Muscle of leg (tissue), 11 donors: Measurements from ENCODE around the gene MREG. TPM values are rescaled to one million over a fixed set of nuclear protein-coding genes. Genes with fewer than 3 reads are reported as not detected.

Experiments used
- DNase-seq: peaks from one replicate; pipeline ENCODE4 v3.0.0; 2013
- H3K27ac ChIP-seq: one replicate; pipeline ENCODE4 v1.5.1; 2013; ENCODE audit warnings: mild to moderate bottlenecking, low read length, control low read depth
- H3K27me3 ChIP-seq: one replicate; pipeline ENCODE4 v1.6.1; 2013; ENCODE audit warnings: low read length; ENCODE audit not compliant: control insufficient read depth, insufficient read depth
- H3K36me3 ChIP-seq: one replicate; pipeline ENCODE4 v1.6.1; 2013; ENCODE audit warnings: low read length; ENCODE audit not compliant: control insufficient read depth, insufficient read depth
- H3K4me1 ChIP-seq: one replicate; pipeline ENCODE4 v1.6.1; 2013; ENCODE audit warnings: low read length; ENCODE audit not compliant: control insufficient read depth, insufficient read depth
- H3K4me3 ChIP-seq: one replicate; pipeline ENCODE4 v1.5.1; 2013; ENCODE audit warnings: low read length, control low read depth
- H3K9me3 ChIP-seq: replicated peaks from 2 replicates; pipeline ENCODE4 v1.6.1; 2013; ENCODE audit warnings: low read depth, low read length; ENCODE audit not compliant: control insufficient read depth
- WGBS: methylation state at CpG from one replicate; pipeline ENCODE4 v1.1.5; 2013; ENCODE audit warnings: missing lambda C conversion rate; ENCODE audit not compliant: insufficient coverage; 5-methylcytosine and 5-hydroxymethylcytosine counted together
- polyA plus RNA-seq, 8 donors: library from polyadenylated mRNA; unstranded; fragments of 120-200 nt; gene quantifications; one replicate each; pipeline versions ENCODE4 v1.2.1 to v1.2.3, GENCODE V29; 2013; ENCODE audit warnings: inconsistent platforms in 1 of 8, low replicate concordance in 1 of 8; ENCODE audit not compliant: insufficient read length in 8 of 8, insufficient read depth in 1 of 8
- total RNA-seq: library from RNA; stranded (reverse); fragments of 120-200 nt; gene quantifications from one replicate; pipeline ENCODE4 v1.2.4, GENCODE V29; 2013

Gene MREG
- total and polyA plus RNA-seq, 9 donors = 1.3 to 4.4 (median 2.1) TPM

- peaks cover 6% of the 10 kb centered on the region for H3K4me1 ChIP-seq
- H3K4me3 ChIP-seq = no peak overlapping the region
- H3K36me3 ChIP-seq = no peaks in the 10 kb centered on the region
- H3K27ac ChIP-seq = no peak overlapping the region
- no peaks in the 10 kb centered on the region for H3K27me3 ChIP-seq
- H3K9me3 ChIP-seq = no peaks in the 10 kb centered on the region
- no CpG with 5 or more reads among the region's 8 CpGs for WGBS
- peak; percentile 88 for DNase-seq
Measured at GRCh38 chr2:215920244-215921100, 92.9 kb downstream of the MREG start.

DNA sequence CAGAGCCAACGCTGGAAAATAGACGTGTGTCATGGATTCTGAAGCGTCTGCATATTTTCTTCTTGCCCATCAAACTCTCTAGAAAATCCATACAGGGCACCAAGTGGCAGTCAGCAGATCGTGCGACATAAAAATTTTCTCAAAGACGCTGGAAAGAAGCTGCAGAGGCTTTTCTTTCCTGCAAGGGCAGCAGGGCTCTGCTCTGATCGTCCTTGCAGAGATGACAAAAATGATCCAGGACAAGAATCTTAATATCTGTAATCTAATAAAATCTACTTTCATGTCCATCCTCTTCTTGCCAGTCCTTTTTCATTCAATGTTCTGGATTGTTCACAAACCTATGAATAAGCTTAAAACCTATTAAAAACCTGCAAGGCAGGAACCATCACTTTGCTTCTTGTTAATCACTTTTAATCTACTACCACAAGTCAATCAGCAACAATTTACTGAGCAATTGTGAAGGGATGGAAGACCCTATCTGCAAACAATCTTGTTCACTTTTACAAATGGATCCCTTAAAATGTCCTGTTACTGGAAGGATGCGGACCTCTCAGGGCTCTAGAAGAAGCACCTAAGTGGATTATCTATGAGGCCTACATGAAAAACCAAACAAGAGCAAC is 93.6 kb downstream of the MREG start:
- WGBS = 50% methylated on average over 3 of the region's 8 CpGs
- no peak for DNase-seq
- Histone ChIP-seq H3K4me3 (no peak overlapping the region), H3K36me3 (no peaks in the 10 kb centered on the region), H3K9me3 (no peaks in the 10 kb centered on the region), H3K27ac (no peak overlapping the region), H3K27me3 (no peaks in the 10 kb centered on the region), H3K4me1 (peaks cover 6% of the 10 kb centered on the region)

DNA sequence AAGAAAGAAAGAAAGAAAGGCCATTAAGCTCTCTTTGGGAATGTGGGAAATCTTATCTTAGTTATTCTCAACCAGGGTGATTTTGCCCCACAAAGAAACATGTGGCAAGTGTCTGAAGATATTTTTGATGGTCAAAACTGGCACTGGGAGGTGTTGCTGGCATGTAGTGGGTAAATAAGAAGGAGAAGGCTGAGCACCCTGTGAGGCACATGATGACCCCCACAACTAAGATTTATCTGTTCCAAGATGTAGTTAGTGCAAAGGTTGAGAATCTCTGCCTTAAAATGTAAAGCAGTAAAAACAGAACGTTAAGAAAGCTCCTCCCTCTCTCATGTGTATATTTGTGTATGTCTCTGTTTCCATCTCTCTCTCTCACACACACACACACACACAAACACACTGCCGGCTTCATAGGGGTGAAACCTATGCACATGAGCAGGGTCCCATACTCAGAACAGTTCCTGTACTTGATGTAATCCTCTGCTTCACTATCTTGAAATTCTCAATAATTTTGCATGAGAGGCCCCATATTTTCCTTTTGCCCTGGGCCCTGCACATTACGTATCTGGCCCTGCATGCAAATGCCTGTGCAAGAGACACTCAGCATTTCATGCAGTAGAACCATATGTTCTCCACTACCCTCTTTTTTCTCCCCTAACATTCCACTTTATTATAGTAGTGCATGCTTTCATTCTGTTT is 94.3 kb downstream of the MREG start:
- H3K27ac ChIP-seq = no peak overlapping the region
- no peaks in the 10 kb centered on the region for H3K9me3 ChIP-seq
- no peaks in the 10 kb centered on the region for H3K36me3 ChIP-seq
- DNase-seq = no peak
- no peaks in the 10 kb centered on the region for H3K27me3 ChIP-seq
- H3K4me3 ChIP-seq = no peak overlapping the region
- H3K4me1 ChIP-seq = peaks cover 6% of the 10 kb centered on the region
- WGBS = 75% methylated on average over 2 of the region's 3 CpGs

DNA sequence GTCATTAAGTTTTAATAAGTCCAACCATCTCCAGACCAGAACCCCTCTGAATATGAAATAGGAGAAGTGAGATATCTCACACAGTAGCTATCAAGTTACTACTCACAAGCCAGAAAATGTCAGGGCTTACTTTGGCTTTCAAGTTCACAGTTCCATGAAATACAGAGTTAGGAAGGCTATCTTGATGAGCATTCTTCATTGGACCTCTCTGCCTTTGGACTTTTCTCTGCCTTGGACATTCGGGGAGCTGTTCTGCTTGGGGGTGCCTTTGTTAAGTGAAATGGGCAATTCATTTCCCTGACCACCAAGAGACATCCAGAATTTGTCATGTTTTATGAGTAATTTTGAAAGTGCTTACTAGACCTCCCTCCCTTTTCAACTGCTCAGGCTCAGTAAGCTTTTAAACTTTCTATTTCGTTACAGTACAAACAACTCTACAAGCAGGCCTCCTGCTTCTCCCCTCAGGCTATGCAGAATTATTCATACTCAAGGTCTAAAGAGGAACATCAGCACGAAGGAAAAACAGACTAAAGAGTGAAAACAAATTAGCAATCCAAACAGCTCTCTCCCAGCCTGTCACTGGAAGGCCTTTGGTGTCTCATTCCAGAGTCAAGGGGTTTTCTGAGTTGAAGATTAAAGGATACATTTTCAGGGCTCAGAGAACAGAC is 95.3 kb downstream of the MREG start:
- DNase-seq = no peak
- no peaks in the 10 kb centered on the region for H3K27me3 ChIP-seq
- whole genome bisulfite sequencing = no CpG with 5 or more reads among the region's 3 CpGs

DNA sequence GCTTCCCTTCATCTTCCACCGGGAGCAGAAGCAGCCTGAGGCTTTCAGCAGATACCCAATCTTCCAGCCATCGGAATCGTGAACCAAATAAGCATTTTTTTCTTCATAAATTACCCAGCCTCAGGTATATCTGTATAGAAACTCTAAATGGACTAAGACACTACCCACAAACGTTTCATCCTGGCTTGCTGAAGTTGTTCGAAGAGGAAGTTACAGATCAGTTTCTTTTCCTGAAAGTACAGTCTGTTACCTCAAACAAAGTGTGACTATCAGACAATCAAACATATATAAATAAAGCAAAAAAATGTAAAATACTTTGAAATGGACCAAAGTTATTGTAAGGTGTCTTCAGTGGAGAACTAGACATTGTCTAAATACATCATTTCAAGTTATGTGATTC is 97.9 kb downstream of the MREG start:
- Histone ChIP-seq H3K27ac (no peak overlapping the region), H3K27me3 (no peaks in the 10 kb centered on the region), H3K36me3 (no peaks in the 10 kb centered on the region), H3K4me3 (no peak overlapping the region), H3K4me1 (peaks cover 6% of the 10 kb centered on the region), H3K9me3 (no peaks in the 10 kb centered on the region)
- no peak for DNase-seq
- WGBS = 100% methylated on average over 1 of the region's 5 CpGs

More for the DNA sequence above, 95.3 kb downstream of the MREG start:
- H3K4me1 ChIP-seq = peaks cover 6% of the 10 kb centered on the region
- no peak overlapping the region for H3K27ac ChIP-seq
- no peak overlapping the region for H3K4me3 ChIP-seq
- H3K9me3 ChIP-seq = no peaks in the 10 kb centered on the region
- no peaks in the 10 kb centered on the region for H3K36me3 ChIP-seq

GRCh38 chr2:215914777-215915165 is 98.6 kb downstream of the MREG start:
- no CpG with 5 or more reads among the region's 4 CpGs for WGBS
- no peaks in the 10 kb centered on the region for H3K27me3 ChIP-seq
- no peaks in the 10 kb centered on the region for H3K36me3 ChIP-seq
- peaks cover 6% of the 10 kb centered on the region for H3K4me1 ChIP-seq
- no peak overlapping the region for H3K27ac ChIP-seq
- DNase-seq = no peak
- no peak overlapping the region for H3K4me3 ChIP-seq
- no peaks in the 10 kb centered on the region for H3K9me3 ChIP-seq

DNA sequence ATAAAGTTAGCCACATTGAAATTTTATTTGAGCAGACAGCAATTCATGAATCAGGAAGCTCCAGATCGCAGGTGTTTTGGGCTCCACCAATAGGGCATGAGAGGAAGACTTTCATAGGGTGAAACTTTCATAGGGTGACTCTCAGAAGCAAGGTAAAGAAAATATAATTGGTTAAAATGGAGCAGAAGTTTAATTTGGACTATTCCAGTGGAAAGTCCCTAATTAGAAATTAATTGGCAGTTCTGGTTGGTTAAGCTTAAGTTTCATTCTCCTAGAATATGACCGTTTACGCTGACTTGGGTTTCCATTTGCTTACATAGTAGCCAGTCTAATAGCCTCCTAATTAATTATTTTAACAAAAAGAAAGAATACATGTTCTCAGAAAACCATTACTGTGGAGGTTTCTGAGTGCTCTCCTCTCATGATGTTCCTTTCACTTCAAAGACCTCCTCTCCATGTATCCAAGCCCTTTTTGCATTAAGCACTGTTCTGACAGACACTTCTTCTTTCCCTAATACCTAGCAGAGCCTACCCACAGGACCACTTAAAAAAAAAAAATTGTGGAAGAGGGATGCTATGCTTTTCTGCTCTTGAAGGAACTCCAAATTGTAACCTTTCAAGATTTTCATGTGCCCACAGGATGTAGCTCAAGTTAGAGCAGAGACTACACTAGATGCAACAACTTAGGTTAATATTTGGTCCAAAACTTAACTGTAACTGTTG is 99.1 kb downstream of the MREG start:
- no peak overlapping the region for H3K27ac ChIP-seq
- 100% methylated on average over 1 of the region's 3 CpGs for WGBS
- H3K27me3 ChIP-seq = no peaks in the 10 kb centered on the region

GRCh38 chr2:215912299-215912842 is 101.0 kb downstream of the MREG start:
- Histone ChIP-seq H3K4me3 (no peak overlapping the region), H3K27me3 (no peaks in the 10 kb centered on the region), H3K36me3 (no peaks in the 10 kb centered on the region), H3K27ac (no peak overlapping the region), H3K9me3 (no peaks in the 10 kb centered on the region), H3K4me1 (no peaks in the 10 kb centered on the region)
- DNase-seq = no peak
- WGBS = no CpG with 5 or more reads among the region's 6 CpGs

More for the DNA sequence above, 99.1 kb downstream of the MREG start:
- H3K4me1 ChIP-seq = peaks cover 2% of the 10 kb centered on the region
- DNase-seq = no peak
- H3K4me3 ChIP-seq = no peak overlapping the region
- no peaks in the 10 kb centered on the region for H3K9me3 ChIP-seq
- no peaks in the 10 kb centered on the region for H3K36me3 ChIP-seq

- H3K4me3 ChIP-seq = no peak overlapping the region
- H3K9me3 ChIP-seq = no peaks in the 10 kb centered on the region
- no peaks in the 10 kb centered on the region for H3K36me3 ChIP-seq
- H3K4me1 ChIP-seq = no peaks in the 10 kb centered on the region
- WGBS = 51% methylated on average over 4 of the region's 8 CpGs
- no peak overlapping the region for H3K27ac ChIP-seq
- DNase-seq = no peak
- no peaks in the 10 kb centered on the region for H3K27me3 ChIP-seq
Measured at GRCh38 chr2:215911301-215912085, 101.9 kb downstream of the MREG start.
